Measurements from ENCODE around the gene HS6ST1. TPM values are rescaled to one million over a fixed set of nuclear protein-coding genes. Genes with fewer than 3 reads are reported as not detected.
A peak's percentile ranks its signal among the peaks of the same experiment; 100 is the strongest.

The HS6ST1 gene
- polyA plus RNA-seq, 1 donor (not counting 4 experiments of a cell fraction or from before 2014, with no cell fraction given) = 6.3 TPM

DNA sequence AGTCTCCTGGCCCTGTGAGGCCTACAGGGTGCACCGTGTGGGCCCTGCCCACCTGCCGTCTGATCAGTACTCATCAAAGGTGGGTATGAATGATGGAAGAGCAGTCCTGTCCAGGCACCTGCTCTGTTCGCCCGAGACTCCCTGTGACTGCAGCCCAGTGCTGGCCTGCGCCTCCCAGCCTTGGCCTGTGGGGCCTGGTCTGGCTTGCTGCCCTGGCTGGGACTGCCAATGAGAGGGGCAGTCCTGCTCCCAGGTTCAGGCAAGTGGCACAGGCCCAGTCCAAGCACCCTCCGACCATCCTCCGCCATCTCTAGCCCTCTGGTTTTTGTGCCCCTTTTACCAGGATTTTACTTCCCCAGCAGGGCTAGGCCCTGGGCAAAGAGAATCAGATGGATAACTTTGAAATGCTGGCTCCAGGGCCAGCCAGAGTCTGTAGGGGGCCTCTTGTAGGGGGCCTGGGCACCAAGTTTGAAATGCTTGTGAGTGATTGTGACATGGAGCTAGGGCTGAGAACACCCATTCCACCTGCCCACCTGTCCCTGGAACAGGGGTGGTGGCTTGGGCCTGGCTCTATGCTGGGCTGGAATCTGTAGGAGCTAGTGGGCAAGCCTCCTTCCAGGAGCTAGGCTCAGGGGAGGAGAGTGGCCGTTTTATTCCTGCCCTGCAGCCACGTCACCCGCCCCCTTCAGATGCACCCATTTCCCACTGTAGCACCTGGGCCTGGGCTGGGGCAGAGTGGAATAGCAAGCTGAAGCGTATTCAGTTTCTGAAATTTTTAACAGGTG is 8.7 kb upstream of the HS6ST1 start:
- Histone ChIP-seq H3K4me1 (ENCODE audit: control insufficient read depth, extremely low read depth, insufficient read depth, low read length) (no peaks in the 10 kb centered on the region), H3K4me3 (ENCODE audit: control insufficient read depth in 2 of 3, extremely low read depth in 1 of 3, insufficient read depth in 2 of 3, low read depth in 1 of 3, low read length in 3 of 3) (no peak overlapping the region), H3K4me2 (ENCODE audit: control insufficient read depth, extremely low read depth, insufficient read depth, low read depth, low read length) (no peak overlapping the region), H3K9me3 (ENCODE audit: control insufficient read depth, low read depth, low read length) (peaks cover under 1% of the 10 kb centered on the region), H2AFZ (ENCODE audit: control insufficient read depth, low read length) (no peak overlapping the region), H3K27me3 (ENCODE audit: control insufficient read depth, extremely low read depth, insufficient read depth, low read length) (no peaks in the 10 kb centered on the region), H3K27ac (ENCODE audit: control insufficient read depth, insufficient read depth, low read length) (no peak overlapping the region), H3K36me3 (ENCODE audit: control insufficient read depth in 2 of 2, extremely low read depth in 1 of 2, insufficient read depth in 2 of 2, low read length in 2 of 2) (no peaks in the 10 kb centered on the region), H4K20me1 (ENCODE audit: control insufficient read depth, extremely low read depth, insufficient read depth, low read length) (no peaks in the 10 kb centered on the region), H3K79me2 (ENCODE audit: control insufficient read depth, insufficient read depth, low read length) (no peaks in the 10 kb centered on the region), H3K9ac (ENCODE audit: control insufficient read depth, extremely low read depth, insufficient read depth, low read length) (no peak overlapping the region), H3K9me1 (ENCODE audit: control insufficient read depth, extremely low read depth, insufficient read depth, low read length) (no peaks in the 10 kb centered on the region)
- dilution Hi-C loops (cut with MboI; ENCODE audit: extremely low pct_ligation_motif_present, low sequenced_read_pairs) = no loop called here
- DNase-seq (ENCODE audit: low read depth, low spot score) (no peak), FAIRE-seq (no peak)
- TF ChIP-seq, protein P1, sequence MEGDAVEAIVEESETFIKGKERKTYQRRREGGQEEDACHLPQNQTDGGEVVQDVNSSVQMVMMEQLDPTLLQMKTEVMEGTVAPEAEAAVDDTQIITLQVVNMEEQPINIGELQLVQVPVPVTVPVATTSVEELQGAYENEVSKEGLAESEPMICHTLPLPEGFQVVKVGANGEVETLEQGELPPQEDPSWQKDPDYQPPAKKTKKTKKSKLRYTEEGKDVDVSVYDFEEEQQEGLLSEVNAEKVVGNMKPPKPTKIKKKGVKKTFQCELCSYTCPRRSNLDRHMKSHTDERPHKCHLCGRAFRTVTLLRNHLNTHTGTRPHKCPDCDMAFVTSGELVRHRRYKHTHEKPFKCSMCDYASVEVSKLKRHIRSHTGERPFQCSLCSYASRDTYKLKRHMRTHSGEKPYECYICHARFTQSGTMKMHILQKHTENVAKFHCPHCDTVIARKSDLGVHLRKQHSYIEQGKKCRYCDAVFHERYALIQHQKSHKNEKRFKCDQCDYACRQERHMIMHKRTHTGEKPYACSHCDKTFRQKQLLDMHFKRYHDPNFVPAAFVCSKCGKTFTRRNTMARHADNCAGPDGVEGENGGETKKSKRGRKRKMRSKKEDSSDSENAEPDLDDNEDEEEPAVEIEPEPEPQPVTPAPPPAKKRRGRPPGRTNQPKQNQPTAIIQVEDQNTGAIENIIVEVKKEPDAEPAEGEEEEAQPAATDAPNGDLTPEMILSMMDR (optimal IDR thresholded peaks at IDR 0.05 in 1 of 3, IDR thresholded peaks at IDR 0.05 in 1 of 3, conservative IDR thresholded peaks at IDR 0.05 in 1 of 3; ENCODE audit: extremely low read depth in 1 of 3, insufficient read depth in 2 of 3, low read length in 3 of 3) = no peak
- TF ChIP-seq EZH2 (IDR thresholded peaks at IDR 0.05; ENCODE audit: low read length) = no peak

DNA sequence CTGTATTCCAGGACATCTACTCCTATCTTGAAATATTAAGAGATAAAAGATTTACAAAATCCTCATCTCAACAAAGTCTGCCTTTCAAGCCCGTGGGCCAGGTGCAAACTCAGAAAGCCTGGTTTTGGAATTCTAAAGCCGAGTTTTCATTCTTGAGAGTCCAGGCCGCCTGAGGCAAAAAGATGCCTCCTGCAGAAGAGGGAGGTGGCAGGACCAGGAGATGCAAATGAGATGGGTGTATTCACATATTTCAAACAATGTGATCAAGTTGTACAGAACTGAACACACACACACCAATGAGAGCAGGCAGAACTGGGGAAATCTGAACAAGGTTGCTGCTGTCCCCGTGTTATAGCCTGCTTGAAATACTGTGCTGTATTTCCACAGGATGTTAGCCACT is 7.7 kb upstream of the HS6ST1 start:
- FAIRE-seq = peak; percentile 20
- H3K9me3 ChIP-seq (ENCODE audit: control insufficient read depth, low read depth, low read length) = no peaks in the 10 kb centered on the region
- H3K27ac ChIP-seq (ENCODE audit: control insufficient read depth, insufficient read depth, low read length) = no peak overlapping the region
- DNase-seq (ENCODE audit: low read depth, low spot score) = no peak
- TF ChIP-seq, protein P1 (optimal IDR thresholded peaks at IDR 0.05 in 1 of 3, IDR thresholded peaks at IDR 0.05 in 1 of 3, conservative IDR thresholded peaks at IDR 0.05 in 1 of 3; ENCODE audit: extremely low read depth in 1 of 3, insufficient read depth in 2 of 3, low read length in 3 of 3) = no peak
- TF ChIP-seq EZH2 (IDR thresholded peaks at IDR 0.05; ENCODE audit: low read length) = no peak
- H3K79me2 ChIP-seq (ENCODE audit: control insufficient read depth, insufficient read depth, low read length) = no peaks in the 10 kb centered on the region
- no peaks in the 10 kb centered on the region for H3K27me3 ChIP-seq (ENCODE audit: control insufficient read depth, extremely low read depth, insufficient read depth, low read length)
- no peak overlapping the region for H2AFZ ChIP-seq (ENCODE audit: control insufficient read depth, low read length)
- H3K9me1 ChIP-seq (ENCODE audit: control insufficient read depth, extremely low read depth, insufficient read depth, low read length) = no peaks in the 10 kb centered on the region
- no peaks in the 10 kb centered on the region for H3K4me1 ChIP-seq (ENCODE audit: control insufficient read depth, extremely low read depth, insufficient read depth, low read length)
- H3K36me3 ChIP-seq (ENCODE audit: control insufficient read depth in 2 of 2, extremely low read depth in 1 of 2, insufficient read depth in 2 of 2, low read length in 2 of 2) = no peaks in the 10 kb centered on the region
- no peak overlapping the region for H3K4me3 ChIP-seq (ENCODE audit: control insufficient read depth in 2 of 3, extremely low read depth in 1 of 3, insufficient read depth in 2 of 3, low read depth in 1 of 3, low read length in 3 of 3)
- H4K20me1 ChIP-seq (ENCODE audit: control insufficient read depth, extremely low read depth, insufficient read depth, low read length) = no peaks in the 10 kb centered on the region
- no peak overlapping the region for H3K4me2 ChIP-seq (ENCODE audit: control insufficient read depth, extremely low read depth, insufficient read depth, low read depth, low read length)
- dilution Hi-C loops (cut with MboI; ENCODE audit: extremely low pct_ligation_motif_present, low sequenced_read_pairs) = no loop called here
- no peak overlapping the region for H3K9ac ChIP-seq (ENCODE audit: control insufficient read depth, extremely low read depth, insufficient read depth, low read length)
